Gastrocnemius medialis (tissue), 4 donors: ENCODE measurements around the gene HELZ2. TPM values are rescaled to one million over a fixed set of nuclear protein-coding genes. Genes with fewer than 3 reads are reported as not detected.

Experiments used
- ATAC-seq, 2 donors: fragments of 150-250 bp; one replicate each; pipeline ENCODE4 v1.9.1; 2016
- DNase-seq, 2 donors: peaks; one replicate each; pipeline ENCODE4 v3.0.0-alpha.2; 2019
- H3K27ac ChIP-seq, 4 donors: fragments of 200-600 bp; sonication (generic); 1 replicate in 1 of 4; 2 replicates in 3 of 4; pipeline ENCODE4 v1.5.1; 2016 to 2018; ENCODE audit warnings: mild to moderate bottlenecking in 2 of 4, moderate library complexity in 1 of 4
- H3K27me3 ChIP-seq, 3 donors: fragments of 200-600 bp; sonication (generic) in 2 of 3; 1 replicate in 1 of 3; 2 replicates in 2 of 3; pipeline versions ENCODE4 v1.5.1 to v1.6.0; 2016 to 2019; ENCODE audit warnings: mild to moderate bottlenecking in 1 of 3, moderate library complexity in 1 of 3
- H3K36me3 ChIP-seq, 2 donors: fragments of 200-600 bp; sonication (generic) in 1 of 2; one replicate each; pipeline ENCODE4 v1.5.1; 2017 to 2018
- H3K4me1 ChIP-seq, 2 donors: fragments of 200-600 bp; sonication (generic) in 1 of 2; one replicate each; pipeline ENCODE4 v1.5.1; 2016 to 2017; ENCODE audit warnings: mild to moderate bottlenecking in 2 of 2
- H3K4me3 ChIP-seq, 4 donors: fragments of 200-600 bp; sonication (generic) in 3 of 4; 1 replicate in 1 of 4; 2 replicates in 3 of 4; pipeline ENCODE4 v1.5.1; 2016 to 2019; ENCODE audit warnings: mild to moderate bottlenecking in 2 of 4
- H3K9me3 ChIP-seq, 3 donors: fragments of 200-600 bp; sonication (generic) in 2 of 3; 1 replicate in 1 of 3; 2 replicates in 2 of 3; pipeline ENCODE4 v1.5.1; 2016 to 2019
- CTCF ChIP-seq, 5 experiments: fragments of 450-650 bp in 3 of 5; fragments of 200-600 bp in 2 of 5; sonication (generic) in 2 of 5; IDR thresholded peaks in 4 of 5; conservative IDR thresholded peaks in 1 of 5; 1 replicate in 4 of 5; 2 replicates in 1 of 5; pipeline ENCODE4 v1.5.1; 2016 to 2019; ENCODE audit warnings: antibody characterized with exemption in 5 of 5, mild to moderate bottlenecking in 3 of 5, moderate library complexity in 3 of 5
- POLR2A ChIP-seq, 2 donors: fragments of 450-650 bp; IDR thresholded peaks; one replicate each; pipeline ENCODE4 v1.6.1; 2017; ENCODE audit warnings: antibody characterized with exemption in 2 of 2, mild to moderate bottlenecking in 2 of 2, moderate library complexity in 2 of 2
- in situ Hi-C, 4 donors: fragments of 200-750 bp; cut with MboI; loops; one replicate each; pipeline versions ENCODE4 v1.15.0 to v1.8.0; 2017; ENCODE audit warnings: low sequenced_read_pairs in 4 of 4
- intact Hi-C: fragments of 100-400 bp; cut with DNase I; formaldehyde crosslinking; loops from one replicate; pipeline ENCODE4 v1.15.1; 2023; ENCODE audit warnings: low total_unique reads
- total RNA-seq, 4 donors: library from RNA; depleted of rRNA; stranded (reverse); fragments of >200 nt; gene quantifications; one replicate each; pipeline versions ENCODE4 v1.1.0 to v1.2.3, GENCODE V29; 2016

Gene HELZ2
- total RNA-seq, 4 donors from 2014 or later, result 1.7 to 6.2 (median 3.6) TPM

GRCh38 chr20:63536241-63536977 lies 37.6 kb downstream of the HELZ2 start:
- ATAC-seq (no peak), DNase-seq (no peak)
- Histone ChIP-seq H3K4me3 (no peak overlapping the region), H3K36me3 (no peaks in the 10 kb centered on the region), H3K9me3 (no peaks in the 10 kb centered on the region), H3K27me3 (peaks cover 28 to 43% (median 39%) of the 10 kb centered on the region in 3 donors), H3K27ac (no peak overlapping the region), H3K4me1 (peaks cover 0 to 4% of the 10 kb centered on the region in 2 donors)
- no peak for TF ChIP-seq CTCF (IDR thresholded peaks at IDR 0.05 in 4 of 5, conservative IDR thresholded peaks at IDR 0.05 in 1 of 5)
- TF ChIP-seq POLR2A (IDR thresholded peaks at IDR 0.05), result no peak
- in situ Hi-C loops (loop anchor here in 1 of 4 donors (25.0 kb wide), 1 partner anchor 101 kb away; the partner anchor contains the start of gene GMEB2), intact Hi-C loops (loop anchor here (5.0 kb wide), 1 partner anchor 76 kb away; no protein-coding TSS in a partner anchor)

GRCh38 chr20:63534831-63535651 lies 39.0 kb downstream of the HELZ2 start:
- Histone ChIP-seq H3K27me3 (peaks cover 32 to 51% (median 45%) of the 10 kb centered on the region in 3 donors), H3K9me3 (no peaks in the 10 kb centered on the region), H3K27ac (no peak overlapping the region), H3K4me1 (peaks cover 0 to 4% of the 10 kb centered on the region in 2 donors), H3K36me3 (no peaks in the 10 kb centered on the region), H3K4me3 (no peak overlapping the region)
- no peak for DNase-seq
- in situ Hi-C loops (loop anchor here in 1 of 4 donors (25.0 kb wide), 1 partner anchor 102 kb away; the partner anchor contains the start of gene GMEB2), intact Hi-C loops (loop anchor here (5.0 kb wide), 1 partner anchor 77 kb away; no protein-coding TSS in a partner anchor)
- ATAC-seq, result no peak
- TF ChIP-seq POLR2A (IDR thresholded peaks at IDR 0.05) (no peak), CTCF (IDR thresholded peaks at IDR 0.05 in 4 of 5, conservative IDR thresholded peaks at IDR 0.05 in 1 of 5) (no peak)

GRCh38 chr20:63534427-63534830 lies 39.6 kb downstream of the HELZ2 start:
- intact Hi-C loops (no loop called here), in situ Hi-C loops (loop anchor here in 1 of 4 donors (25.0 kb wide), 1 partner anchor 103 kb away; the partner anchor contains the start of gene GMEB2)
- no peaks in the 10 kb centered on the region for H3K9me3 ChIP-seq
- ATAC-seq (no peak), DNase-seq (no peak)
- no peaks in the 10 kb centered on the region for H3K36me3 ChIP-seq
- no peak overlapping the region for H3K4me3 ChIP-seq
- peaks cover 0 to 4% of the 10 kb centered on the region in 2 donors for H3K4me1 ChIP-seq
- no peak for TF ChIP-seq POLR2A (IDR thresholded peaks at IDR 0.05)
- no peak for TF ChIP-seq CTCF (IDR thresholded peaks at IDR 0.05 in 4 of 5, conservative IDR thresholded peaks at IDR 0.05 in 1 of 5)
- no peak overlapping the region for H3K27ac ChIP-seq
- H3K27me3 ChIP-seq, result peaks cover 38 to 55% (median 45%) of the 10 kb centered on the region in 3 donors

- TF ChIP-seq CTCF (IDR thresholded peaks at IDR 0.05 in 4 of 5, conservative IDR thresholded peaks at IDR 0.05 in 1 of 5) (no peak), POLR2A (IDR thresholded peaks at IDR 0.05) (no peak)
- in situ Hi-C loops, result loop anchor here in 1 of 4 donors (25.0 kb wide), 1 partner anchor 103 kb away; the partner anchor contains the start of gene GMEB2
- DNase-seq (no peak), ATAC-seq (no peak)
- Histone ChIP-seq H3K9me3 (no peaks in the 10 kb centered on the region), H3K4me3 (no peak overlapping the region), H3K27ac (no peak overlapping the region), H3K27me3 (peaks cover 41 to 55% (median 45%) of the 10 kb centered on the region in 3 donors), H3K36me3 (no peaks in the 10 kb centered on the region), H3K4me1 (peaks cover 0 to 4% of the 10 kb centered on the region in 2 donors)
- intact Hi-C loops, result no loop called here
Measured at GRCh38 chr20:63533871-63534393, 40.1 kb downstream of the HELZ2 start.
